HG03280 (cell line): ENCODE data around the gene YIPF2.
"Not testable (repeated sequence)": the region's sequence is repeated elsewhere in the genome, so short reads cannot be mapped to it uniquely, and the experiment has no call there.

Source experiments
- ATAC-seq: cut with Tn5 transposase; IDR thresholded peaks from one replicate; pipeline ENCODE4 v1.9.1; 2021; ENCODE audit warnings: mild to moderate bottlenecking, moderate library complexity; ENCODE audit not compliant: unreplicated experiment

YIPF2 gene

GRCh38 chr19:10943412-10943811 lies 15.0 kb upstream of the YIPF2 start:
- not testable (repeated sequence) for ATAC-seq

GRCh38 chr19:10941649-10942048 lies 13.2 kb upstream of the YIPF2 start:
- ATAC-seq: not testable (repeated sequence)

- no peak for ATAC-seq
Observed at GRCh38 chr19:10936661-10937084, 8.2 kb upstream of the YIPF2 start.

- no peak for ATAC-seq
Observed at GRCh38 chr19:10935371-10936059, 7.1 kb upstream of the YIPF2 start.

- ATAC-seq: no peak
Observed at GRCh38 chr19:10929402-10929794, 959 bp upstream of the YIPF2 start.

GRCh38 chr19:10927730-10928562 lies 493 bp downstream of the YIPF2 start:
- peak; percentile 3 for ATAC-seq

GRCh38 chr19:10924597-10924996 lies 3.8 kb downstream of the YIPF2 start:
- ATAC-seq: no peak

- ATAC-seq: no peak
Observed at GRCh38 chr19:10923260-10924112, 5.0 kb downstream of the YIPF2 start.

GRCh38 chr19:10922638-10923014 lies 5.8 kb downstream of the YIPF2 start:
- ATAC-seq: no peak

GRCh38 chr19:10921910-10922637 lies 6.4 kb downstream of the YIPF2 start:
- ATAC-seq: no peak

GRCh38 chr19:10921199-10921909 lies 7.1 kb downstream of the YIPF2 start:
- ATAC-seq: no peak

GRCh38 chr19:10920781-10921180 lies 7.7 kb downstream of the YIPF2 start:
- no peak for ATAC-seq

GRCh38 chr19:10920288-10920655 lies 8.2 kb downstream of the YIPF2 start:
- no peak for ATAC-seq

GRCh38 chr19:10919352-10920287 lies 8.8 kb downstream of the YIPF2 start:
- no peak for ATAC-seq

- ATAC-seq: no peak
Observed at GRCh38 chr19:10918359-10918758, 10.1 kb downstream of the YIPF2 start.

- ATAC-seq: no peak
Observed at GRCh38 chr19:10916602-10917001, 11.8 kb downstream of the YIPF2 start.

- no peak for ATAC-seq
Observed at GRCh38 chr19:10915130-10916091, 13.0 kb downstream of the YIPF2 start.
